GM19395 (cell line): ENCODE data around the gene RNF152.
A peak's percentile ranks its signal among the peaks of the same experiment; 100 is the strongest.

Experiments used
- ATAC-seq: cut with Tn5 transposase; IDR thresholded peaks from one replicate; pipeline ENCODE4 v1.9.1; 2021; ENCODE audit warnings: mild to moderate bottlenecking, moderate library complexity; ENCODE audit not compliant: unreplicated experiment

Gene RNF152

GRCh38 chr18:61765097-61765496, 127.7 kb downstream of the RNF152 start:
- ATAC-seq = no peak

GRCh38 chr18:61764381-61764780, 128.4 kb downstream of the RNF152 start:
- peak; percentile 67 for ATAC-seq

- no peak for ATAC-seq
These were observed 130.9 kb downstream of the RNF152 start for GRCh38 chr18:61761875-61762274.
